ENCODE results near the gene COPRS.
A peak's percentile ranks its signal among the peaks of the same experiment; 100 is the strongest.

Gene COPRS, protein sequence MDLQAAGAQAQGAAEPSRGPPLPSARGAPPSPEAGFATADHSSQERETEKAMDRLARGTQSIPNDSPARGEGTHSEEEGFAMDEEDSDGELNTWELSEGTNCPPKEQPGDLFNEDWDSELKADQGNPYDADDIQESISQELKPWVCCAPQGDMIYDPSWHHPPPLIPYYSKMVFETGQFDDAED

DNA sequence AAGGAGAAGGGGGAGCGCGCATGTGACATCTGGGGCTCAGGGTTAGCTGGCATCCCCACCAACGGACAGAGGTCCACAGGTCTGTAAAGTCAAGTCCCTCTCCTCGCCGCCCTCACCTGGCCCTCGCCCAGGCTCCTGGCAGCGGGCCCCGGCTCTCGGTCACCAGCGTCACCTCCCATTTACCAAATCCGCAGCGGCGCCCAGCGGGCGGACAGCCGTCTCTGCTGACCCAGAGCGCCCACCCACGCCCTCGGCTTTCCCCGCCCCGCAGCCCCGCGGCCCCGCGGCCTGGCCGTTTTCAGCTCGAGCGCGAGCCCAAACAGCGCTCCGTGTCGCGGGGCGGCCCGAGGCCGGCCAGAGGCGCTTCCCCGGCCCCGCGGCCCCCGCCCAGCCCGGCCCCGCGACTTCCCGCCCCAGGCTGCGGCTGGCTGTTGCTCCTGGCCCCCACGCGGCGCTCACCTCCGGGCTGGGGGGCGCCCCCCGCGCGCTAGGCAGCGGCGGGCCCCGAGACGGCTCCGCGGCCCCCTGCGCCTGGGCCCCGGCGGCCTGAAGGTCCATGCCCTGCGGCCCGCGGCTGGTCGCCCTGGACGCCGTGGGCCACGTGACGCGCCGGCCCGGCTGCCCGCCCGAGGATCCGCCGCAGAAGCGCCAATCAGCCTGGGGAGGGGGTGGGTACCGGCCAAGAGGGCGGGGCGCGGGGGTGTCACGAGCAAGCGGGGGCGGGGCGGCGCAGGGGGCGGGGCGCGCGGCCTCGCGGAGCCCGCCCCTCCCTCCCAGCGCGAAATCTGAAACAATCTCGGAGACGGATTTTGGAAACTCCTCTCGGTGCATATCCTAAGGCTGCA, at the start of gene COPRS:
Gene COPRS, minus strand, starts transcription at position 603 of the 845 bp plus-strand sequence. Its CDS starts 45 bp downstream, at position 558.
- H3K27ac ChIP-seq (ENCODE audit: low read depth, low read length): peak within 1 kb of the TSS; percentile 23; the same call in 1 of the 2 replicates
- no peaks in the 10 kb centered on the region for H3K9me3 ChIP-seq (ENCODE audit: control insufficient read depth, insufficient read depth, low read length)
- H4K20me1 ChIP-seq (ENCODE audit: control insufficient read depth, insufficient read depth, low read depth, low read length): peaks cover 9% of the 10 kb centered on the region; the same call in 1 of the 2 replicates
- H3K4me2 ChIP-seq (ENCODE audit: low read length): peak within 1 kb of the TSS; percentile 98
- H3F3A ChIP-seq (ENCODE audit: control insufficient read depth, insufficient read depth): peaks cover 32% of the 10 kb centered on the region
- peaks cover 27% of the 10 kb centered on the region for H3K79me2 ChIP-seq (ENCODE audit: control insufficient read depth, low read length)
- peak within 1 kb of the TSS; percentile 93 for H3K4me3 ChIP-seq (ENCODE audit: low read length)
- no peaks in the 10 kb centered on the region for H3K9me2 ChIP-seq (replicated peaks; ENCODE audit: control insufficient read depth, low read length)
- no peaks in the 10 kb centered on the region for H3K27me3 ChIP-seq (ENCODE audit: control insufficient read depth, low read length)
- peaks cover 38% of the 10 kb centered on the region for H3K36me3 ChIP-seq (ENCODE audit: control insufficient read depth, low read length)
- TF ChIP-seq EZH2phosphoT487 (IDR thresholded peaks at IDR 0.05; ENCODE audit: borderline replicate concordance, low read length): no peak
- TF ChIP-seq, protein P1, sequence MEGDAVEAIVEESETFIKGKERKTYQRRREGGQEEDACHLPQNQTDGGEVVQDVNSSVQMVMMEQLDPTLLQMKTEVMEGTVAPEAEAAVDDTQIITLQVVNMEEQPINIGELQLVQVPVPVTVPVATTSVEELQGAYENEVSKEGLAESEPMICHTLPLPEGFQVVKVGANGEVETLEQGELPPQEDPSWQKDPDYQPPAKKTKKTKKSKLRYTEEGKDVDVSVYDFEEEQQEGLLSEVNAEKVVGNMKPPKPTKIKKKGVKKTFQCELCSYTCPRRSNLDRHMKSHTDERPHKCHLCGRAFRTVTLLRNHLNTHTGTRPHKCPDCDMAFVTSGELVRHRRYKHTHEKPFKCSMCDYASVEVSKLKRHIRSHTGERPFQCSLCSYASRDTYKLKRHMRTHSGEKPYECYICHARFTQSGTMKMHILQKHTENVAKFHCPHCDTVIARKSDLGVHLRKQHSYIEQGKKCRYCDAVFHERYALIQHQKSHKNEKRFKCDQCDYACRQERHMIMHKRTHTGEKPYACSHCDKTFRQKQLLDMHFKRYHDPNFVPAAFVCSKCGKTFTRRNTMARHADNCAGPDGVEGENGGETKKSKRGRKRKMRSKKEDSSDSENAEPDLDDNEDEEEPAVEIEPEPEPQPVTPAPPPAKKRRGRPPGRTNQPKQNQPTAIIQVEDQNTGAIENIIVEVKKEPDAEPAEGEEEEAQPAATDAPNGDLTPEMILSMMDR (IDR thresholded peaks at IDR 0.05; ENCODE audit: low read depth, low read length, poor library complexity, severe bottlenecking): no peak
- peaks cover 20% of the 10 kb centered on the region for H3K4me1 ChIP-seq (ENCODE audit: control insufficient read depth, low read length)

DNA sequence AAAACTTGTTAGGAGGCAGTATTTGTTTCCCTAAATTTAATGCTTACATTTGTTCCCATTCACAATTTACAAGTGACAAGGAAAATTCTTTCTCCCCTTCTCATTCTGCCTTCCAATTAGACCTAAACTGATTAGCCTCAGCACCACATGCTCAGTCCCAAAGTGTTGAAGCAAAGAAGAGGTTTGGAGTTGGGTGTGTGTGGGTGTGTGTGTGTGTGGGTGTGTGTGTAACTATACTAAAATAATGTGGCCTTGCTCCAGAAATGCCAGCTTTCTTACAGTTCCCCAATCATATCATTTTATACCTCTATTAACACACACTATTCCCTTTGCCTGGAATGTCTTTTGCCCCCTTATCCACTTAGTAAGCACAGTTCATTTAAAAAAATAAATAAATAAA, 49.3 kb upstream of the COPRS start:
- Histone ChIP-seq H3K4me2 (ENCODE audit: low read length) (no peak overlapping the region), H3K27me3 (ENCODE audit: control insufficient read depth, low read length) (0 out of 2 replicates have a peak, but pooled peaks cover 3% of the 10 kb centered on the region), H3K27ac (ENCODE audit: low read depth, low read length) (no peak overlapping the region), H3K36me3 (ENCODE audit: control insufficient read depth, low read length) (no peaks in the 10 kb centered on the region), H3K4me1 (ENCODE audit: control insufficient read depth, low read length) (peaks cover 24% of the 10 kb centered on the region), H3F3A (ENCODE audit: control insufficient read depth, insufficient read depth) (peaks cover 2% of the 10 kb centered on the region; the same call in 1 of the 2 replicates), H3K4me3 (ENCODE audit: low read length) (no peak overlapping the region), H3K9me3 (ENCODE audit: control insufficient read depth, insufficient read depth, low read length) (no peaks in the 10 kb centered on the region), H3K9me2 (replicated peaks; ENCODE audit: control insufficient read depth, low read length) (no peaks in the 10 kb centered on the region), H3K79me2 (ENCODE audit: control insufficient read depth, low read length) (no peaks in the 10 kb centered on the region), H4K20me1 (ENCODE audit: control insufficient read depth, insufficient read depth, low read depth, low read length) (no peaks in the 10 kb centered on the region)
- no peak for TF ChIP-seq EZH2phosphoT487 (IDR thresholded peaks at IDR 0.05; ENCODE audit: borderline replicate concordance, low read length)
- TF ChIP-seq, protein P1 (IDR thresholded peaks at IDR 0.05; ENCODE audit: low read depth, low read length, poor library complexity, severe bottlenecking): no peak

DNA sequence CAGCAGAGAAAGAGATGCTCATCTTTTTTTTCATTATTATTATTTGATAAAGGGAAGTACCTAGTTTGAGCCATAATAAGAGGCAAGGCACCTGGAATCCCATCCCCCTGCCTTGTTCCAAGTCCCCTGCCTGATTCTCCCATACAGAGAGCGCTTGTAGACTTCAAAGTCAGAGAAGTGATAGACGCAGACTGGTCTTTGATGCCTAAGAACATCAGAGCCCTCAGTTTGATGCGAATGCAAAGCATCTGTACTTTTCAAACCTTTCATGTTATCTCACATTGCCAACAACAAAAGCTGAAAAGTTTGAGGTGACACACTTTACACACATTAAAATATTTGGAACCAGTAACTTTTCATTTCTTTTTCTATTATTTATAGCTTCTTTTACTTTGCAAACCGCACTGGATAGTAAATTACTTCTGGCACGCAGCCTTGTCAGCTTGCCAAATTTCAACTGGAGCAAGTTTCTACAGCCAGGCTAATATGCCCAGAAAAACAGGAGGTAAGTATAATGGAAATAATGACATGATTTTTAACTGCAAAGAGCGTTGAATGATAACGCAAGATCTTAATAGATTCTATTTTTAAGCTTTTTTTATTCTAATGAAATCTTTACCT, 48.4 kb upstream of the COPRS start:
- Histone ChIP-seq H3K9me2 (replicated peaks; ENCODE audit: control insufficient read depth, low read length) (no peaks in the 10 kb centered on the region), H3K4me1 (ENCODE audit: control insufficient read depth, low read length) (peaks cover 20% of the 10 kb centered on the region), H3K4me3 (ENCODE audit: low read length) (no peak overlapping the region), H3K4me2 (ENCODE audit: low read length) (peak overlapping the region; percentile 7), H3K9me3 (ENCODE audit: control insufficient read depth, insufficient read depth, low read length) (no peaks in the 10 kb centered on the region), H3F3A (ENCODE audit: control insufficient read depth, insufficient read depth) (peaks cover 2% of the 10 kb centered on the region; the same call in 1 of the 2 replicates), H3K27ac (ENCODE audit: low read depth, low read length) (no peak overlapping the region), H4K20me1 (ENCODE audit: control insufficient read depth, insufficient read depth, low read depth, low read length) (no peaks in the 10 kb centered on the region), H3K27me3 (ENCODE audit: control insufficient read depth, low read length) (0 out of 2 replicates have a peak, but pooled peaks cover 3% of the 10 kb centered on the region), H3K79me2 (ENCODE audit: control insufficient read depth, low read length) (no peaks in the 10 kb centered on the region), H3K36me3 (ENCODE audit: control insufficient read depth, low read length) (no peaks in the 10 kb centered on the region)
- no peak for TF ChIP-seq EZH2phosphoT487 (IDR thresholded peaks at IDR 0.05; ENCODE audit: borderline replicate concordance, low read length)
- TF ChIP-seq, protein P1 (IDR thresholded peaks at IDR 0.05; ENCODE audit: low read depth, low read length, poor library complexity, severe bottlenecking): no peak
